ENCODE data around the gene EXOG.
"Not testable (repeated sequence)": the region's sequence is repeated elsewhere in the genome, so short reads cannot be mapped to it uniquely, and the experiment has no call there.

EXOG gene

DNA sequence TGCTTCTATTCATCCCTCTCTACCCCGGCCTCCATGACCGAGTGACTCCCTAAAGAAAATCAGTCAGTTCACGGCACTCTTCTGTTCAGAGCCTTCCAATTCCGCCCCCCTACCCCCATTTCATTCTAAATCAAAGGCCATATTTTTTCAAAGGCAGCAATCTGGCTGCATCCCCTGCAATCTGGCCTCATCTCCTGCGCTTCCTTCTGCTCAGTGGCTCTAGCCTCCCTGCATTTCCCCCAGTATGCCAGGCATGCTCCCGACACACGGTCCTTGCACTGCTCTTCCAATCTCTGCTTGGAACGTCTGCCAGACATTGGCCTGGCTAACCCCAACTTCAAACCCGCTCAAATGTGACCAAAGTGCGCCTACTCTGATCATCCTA lies 67.7 kb downstream of the EXOG start:
- DNase-seq (ENCODE audit: low spot score) = no peak

DNA sequence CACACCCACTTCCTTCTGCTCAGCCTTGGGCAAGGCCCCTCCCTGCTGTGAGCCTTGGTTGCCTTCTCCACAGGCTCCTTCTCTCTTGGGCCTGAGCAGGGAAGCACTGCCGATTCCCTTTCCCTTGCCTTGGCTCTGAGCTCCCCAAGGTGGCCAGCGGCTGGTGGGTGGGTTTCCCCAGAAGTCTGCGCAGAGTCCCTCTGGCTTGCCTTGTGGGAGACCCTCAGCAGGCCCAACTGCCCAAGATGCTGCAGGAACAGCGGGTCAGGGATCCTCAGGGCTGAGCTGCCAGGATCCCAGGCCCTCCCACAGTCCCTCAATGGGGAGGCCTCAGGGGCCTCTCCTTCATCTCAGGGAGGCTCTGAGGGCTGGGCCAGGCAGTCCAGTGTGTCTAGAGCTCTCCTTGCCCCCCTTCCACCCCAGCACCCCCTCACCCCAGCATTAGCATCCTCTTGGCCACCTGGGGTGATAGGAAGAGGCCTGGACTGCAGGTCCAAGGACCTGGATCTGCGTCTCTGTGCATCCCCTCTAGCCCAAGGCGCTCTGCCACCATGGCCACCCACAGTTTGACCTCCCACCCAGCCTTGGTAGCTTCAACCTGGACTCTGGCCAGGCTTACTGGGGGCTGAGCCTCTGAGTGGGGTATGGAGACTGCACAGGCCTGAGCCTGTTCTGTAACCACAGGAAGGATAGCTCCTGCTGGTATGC lies 68.6 kb downstream of the EXOG start:
- DNase-seq (ENCODE audit: low spot score) = no peak

DNA sequence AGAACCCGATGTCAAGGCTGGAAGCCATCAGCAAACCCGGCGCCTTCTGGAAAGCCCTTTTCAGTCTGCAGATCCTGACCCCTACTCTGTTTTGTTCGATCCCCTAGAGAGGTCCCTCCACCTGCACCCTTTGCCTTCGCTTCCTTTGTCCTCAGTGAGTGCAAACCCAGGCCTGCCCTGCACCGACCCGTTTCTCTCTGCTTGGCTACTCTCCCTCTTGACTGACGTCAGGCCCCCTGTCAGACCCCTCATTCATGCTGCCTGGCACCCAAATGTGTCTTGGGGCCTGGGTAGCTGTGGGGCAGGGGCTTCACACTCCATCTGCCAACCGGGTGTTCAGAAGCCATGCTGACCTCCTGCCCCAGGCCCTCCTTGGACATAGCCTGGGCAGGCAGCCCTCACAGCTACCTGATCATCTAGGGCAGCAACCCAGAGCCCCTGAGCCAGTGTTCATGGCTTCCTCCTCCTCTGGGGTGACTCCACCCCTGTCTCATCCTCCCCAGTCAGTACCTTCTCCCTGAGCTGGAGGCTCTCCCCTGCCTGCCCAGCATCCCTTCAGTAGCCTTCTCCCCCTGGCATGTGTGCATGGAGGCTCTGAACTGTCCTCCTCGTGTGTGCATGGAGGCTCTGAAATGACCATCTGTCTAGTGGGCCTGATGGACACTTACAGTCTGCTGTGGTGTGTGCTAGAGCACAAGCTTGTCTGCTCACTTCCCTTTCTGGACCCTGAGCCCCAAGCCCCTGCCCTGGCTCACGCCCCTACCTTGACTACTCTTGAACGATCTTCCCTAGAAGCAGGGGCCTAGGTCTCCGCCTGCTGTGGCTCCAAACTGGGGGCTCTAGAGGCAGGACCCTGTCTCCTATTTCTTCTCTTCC lies 69.4 kb downstream of the EXOG start:
- no peak for DNase-seq (ENCODE audit: low spot score)

DNA sequence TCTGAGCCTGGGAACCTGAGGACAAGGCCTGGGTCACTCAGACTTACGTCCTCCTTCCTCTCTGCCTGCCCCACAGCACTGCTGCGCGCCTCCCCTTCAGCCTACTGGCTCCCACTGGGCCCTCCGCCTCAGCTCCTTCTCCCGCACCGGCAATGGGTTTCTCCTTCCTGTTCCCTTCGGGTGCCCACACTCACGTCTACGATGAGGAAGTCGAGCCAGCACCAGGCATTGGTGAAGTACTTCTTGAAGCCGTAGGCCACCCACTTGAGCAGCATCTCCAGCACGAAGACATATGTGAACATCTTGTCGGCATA lies 70.0 kb downstream of the EXOG start:
- DNase-seq (ENCODE audit: low spot score) = no peak

DNA sequence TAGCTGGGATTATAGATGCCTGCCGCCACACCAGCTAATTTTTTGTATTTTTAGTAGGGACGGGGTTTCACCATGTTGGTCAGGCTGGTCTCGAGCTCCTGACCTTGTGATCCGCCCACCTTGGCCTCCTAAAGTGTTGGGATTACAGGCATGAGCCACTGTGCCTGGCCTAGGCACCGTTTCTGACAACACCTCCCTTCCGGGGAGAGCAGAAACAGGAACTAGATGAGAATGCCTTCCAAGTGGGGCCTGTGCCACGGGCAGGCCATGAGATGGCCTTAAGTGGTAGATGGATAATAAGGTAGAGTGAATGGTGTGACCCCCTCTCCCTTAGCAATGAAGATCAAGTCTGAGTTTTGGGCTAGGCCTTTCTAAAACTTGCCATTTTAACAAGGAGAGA lies 70.7 kb downstream of the EXOG start:
- not testable (repeated sequence) for DNase-seq (ENCODE audit: low spot score)

DNA sequence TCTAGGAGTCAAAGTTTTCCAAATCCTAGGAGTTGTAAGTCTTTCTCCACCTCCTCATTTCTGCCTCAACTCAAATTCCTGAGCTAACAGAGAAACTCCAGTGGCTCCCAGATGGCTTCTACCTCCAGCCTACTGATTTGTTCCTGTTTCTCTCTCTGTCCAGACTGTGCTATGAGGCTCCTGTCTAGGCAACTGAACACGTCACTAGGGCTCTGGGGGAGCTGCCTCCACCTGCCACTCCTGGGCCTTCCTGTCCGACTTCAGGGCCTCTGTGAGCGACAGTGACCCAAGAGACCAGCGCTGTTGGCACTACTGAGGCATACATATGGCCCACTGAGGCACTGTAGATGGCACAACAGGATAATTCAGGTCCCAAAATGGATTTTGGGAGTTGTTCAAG lies 71.4 kb downstream of the EXOG start:
- no peak for DNase-seq (ENCODE audit: low spot score)

DNA sequence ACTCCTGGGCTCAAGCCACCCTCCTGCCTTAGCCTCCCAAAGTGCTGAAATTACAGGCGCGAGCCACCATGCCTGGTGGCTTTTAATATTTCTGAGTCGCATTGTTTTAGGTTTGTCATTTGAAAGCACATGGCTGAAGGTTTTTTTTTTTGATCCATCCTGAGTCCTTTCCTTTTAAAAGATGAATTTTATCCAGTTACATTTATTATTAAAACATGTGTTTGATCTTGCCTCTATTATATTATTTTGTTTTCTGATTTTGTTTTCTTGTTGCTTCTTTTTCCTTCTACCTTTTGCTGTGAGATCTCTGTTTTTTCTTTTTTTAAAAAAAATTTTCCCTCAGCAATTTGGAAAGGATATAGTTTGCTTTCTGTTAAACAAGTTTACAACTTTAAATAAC lies 77.0 kb downstream of the EXOG start:
- no peak for DNase-seq (ENCODE audit: low spot score)

DNA sequence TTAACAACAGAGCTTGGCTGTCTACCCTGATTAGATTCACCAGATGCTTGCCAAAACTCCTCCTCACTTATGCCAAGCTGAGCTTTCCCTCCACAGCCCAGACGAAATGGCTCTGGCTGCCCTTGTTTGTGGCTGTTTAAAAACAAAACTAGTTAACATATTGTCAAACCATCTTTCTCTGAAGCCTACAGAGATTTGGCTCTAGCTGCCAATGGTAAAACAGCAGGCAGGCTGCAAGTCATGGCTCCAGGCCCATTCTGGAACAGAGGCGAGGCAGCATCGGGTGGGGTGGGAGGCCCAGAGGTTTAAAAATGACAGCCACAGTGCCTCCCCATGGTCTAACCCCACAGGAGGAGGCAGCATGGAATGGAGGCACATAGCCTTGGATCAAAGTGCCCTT lies 77.4 kb downstream of the EXOG start:
- DNase-seq (ENCODE audit: low spot score) = no peak

DNA sequence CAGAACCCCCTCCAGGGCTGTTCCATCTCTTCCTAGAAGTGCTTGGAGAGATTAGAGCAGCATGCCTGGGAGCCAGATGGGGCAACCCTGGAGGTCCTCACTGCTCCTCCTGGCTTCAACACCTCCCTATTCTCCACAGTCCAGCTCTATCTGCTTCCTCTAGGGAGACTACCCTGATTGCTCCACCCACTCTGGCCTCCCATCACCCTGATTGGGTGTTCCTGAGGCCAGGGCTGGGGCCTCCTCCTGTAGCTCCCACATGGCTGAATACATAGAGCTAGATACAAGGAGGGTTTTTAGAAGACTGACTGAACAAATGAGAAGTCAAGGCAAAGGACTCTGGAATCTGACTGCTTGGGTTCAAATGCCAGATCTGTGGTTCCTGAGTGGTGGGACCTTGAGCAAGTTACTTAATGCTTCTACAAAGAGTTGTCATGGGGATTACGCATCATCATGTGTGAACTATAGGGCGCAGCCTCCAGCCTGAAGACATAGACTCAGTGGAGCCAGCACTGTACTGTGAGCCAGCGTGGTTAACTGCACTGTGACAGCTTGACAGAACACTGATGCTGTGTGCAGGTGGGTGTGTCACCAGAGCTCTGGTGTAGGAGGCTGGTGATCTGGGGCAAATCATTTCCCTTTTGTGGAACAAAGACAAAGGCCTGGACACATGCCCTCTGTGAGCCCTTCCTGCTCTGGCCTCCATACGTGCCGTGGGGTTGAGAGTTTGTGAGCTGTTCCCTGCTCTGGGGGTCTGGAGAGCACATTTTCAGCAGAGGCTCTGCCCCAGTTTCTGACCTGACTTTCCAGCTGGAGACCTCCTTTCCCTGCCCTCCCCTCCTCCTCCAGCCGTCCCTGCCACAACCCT lies 78.5 kb downstream of the EXOG start:
- no peak for DNase-seq (ENCODE audit: low spot score)

DNA sequence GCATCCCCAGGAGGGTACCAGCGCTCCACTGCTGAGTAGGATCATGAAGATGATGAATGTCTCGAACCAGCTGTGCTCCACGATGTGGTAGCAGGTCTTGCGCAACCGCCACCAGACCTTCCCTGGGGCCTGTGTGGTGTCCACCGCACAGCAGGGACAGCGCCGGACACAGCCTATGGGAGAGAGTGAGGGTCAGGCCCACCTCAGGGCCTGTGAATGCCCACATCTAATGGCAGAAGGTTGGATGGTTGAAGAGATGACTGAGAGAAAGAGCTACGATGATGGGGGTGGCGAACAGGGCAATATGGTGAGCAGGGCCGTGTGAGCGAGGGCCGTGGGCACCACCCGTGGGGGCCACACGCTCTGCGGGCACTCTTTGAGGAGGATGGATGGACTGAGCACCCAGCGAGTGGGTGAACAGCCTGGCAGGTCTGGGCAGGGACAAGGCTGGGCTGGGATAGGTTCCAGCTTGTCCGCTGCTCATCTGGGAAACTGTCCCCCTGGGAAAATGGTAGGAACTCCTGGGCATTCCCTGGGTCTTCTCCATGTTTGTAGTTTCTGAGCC lies 79.2 kb downstream of the EXOG start:
- no peak for DNase-seq (ENCODE audit: low spot score)

All from cerebellar cortex (tissue), 1 donor.